ENCODE measurements around the gene TSKU. TPM values are rescaled to one million over a fixed set of nuclear protein-coding genes. Genes with fewer than 3 reads are reported as not detected.
"Not testable (repeated sequence)": the region's sequence is repeated elsewhere in the genome, so short reads cannot be mapped to it uniquely, and the experiment has no call there.

Gene TSKU
- total RNA-seq, 2 experiments from 2014 or later, result 1.5 to 1.8 TPM

- 0 out of 2 replicates have a peak, but pooled peaks cover 7% of the 10 kb centered on the region for H3K9me3 ChIP-seq (ENCODE audit: low read length)
- DNase-seq (ENCODE audit: low spot score), result no peak
- no peaks in the 10 kb centered on the region for H4K20me1 ChIP-seq (ENCODE audit: insufficient read depth, low read length)
- BruUV-seq (replicated peaks), result no TSS peak
- H3K4me1 ChIP-seq (ENCODE audit: insufficient read depth, low read length, poor library complexity, severe bottlenecking), result peaks cover 6% of the 10 kb centered on the region
- no peak overlapping the region for H3K4me2 ChIP-seq (ENCODE audit: low read length)
- no peak overlapping the region for H3K4me3 ChIP-seq (ENCODE audit: low read depth, low read length, poor library complexity, severe bottlenecking)
- ChIA-PET CTCF (ENCODE audit: unreplicated experiment) (no interaction called here), POLR2A (no interaction called here)
- H3K27ac ChIP-seq (ENCODE audit: low read depth, low read length, poor library complexity, severe bottlenecking), result no peak overlapping the region
- no peaks in the 10 kb centered on the region for H3K36me3 ChIP-seq (ENCODE audit: insufficient read depth, low read length)
- intact Hi-C loops (cut with micrococcal nuclease; ENCODE audit: unreplicated experiment), result no loop called here
- no peak overlapping the region for H2AFZ ChIP-seq (ENCODE audit: low read length)
- no peaks in the 10 kb centered on the region for H3K9me2 ChIP-seq (ENCODE audit: insufficient read depth, low read length)
- TF ChIP-seq EZH2phosphoT487 (IDR thresholded peaks at IDR 0.05; ENCODE audit: borderline replicate concordance, low read depth, low read length) (no peak), CTCF (conservative IDR thresholded peaks at IDR 0.05; ENCODE audit: low read length) (no peak)
- H3K79me2 ChIP-seq (ENCODE audit: insufficient read depth, low read depth, low read length), result no peaks in the 10 kb centered on the region
These were observed 42.0 kb downstream of the TSKU start for GRCh38 chr11:76824980-76825725.

GRCh38 chr11:76825726-76826396, 42.7 kb downstream of the TSKU start:
- POLR2A ChIA-PET, result interaction anchor here (0.6 to 0.7 kb wide), 2 partner anchors 29 to 63 kb away, joined by 3 read pairs; no protein-coding TSS in a partner anchor
- H3K27ac ChIP-seq (ENCODE audit: low read depth, low read length, poor library complexity, severe bottlenecking), result no peak overlapping the region
- H3K4me2 ChIP-seq (ENCODE audit: low read length), result no peak overlapping the region
- DNase-seq (ENCODE audit: low spot score), result no peak
- peaks cover 6% of the 10 kb centered on the region for H3K4me1 ChIP-seq (ENCODE audit: insufficient read depth, low read length, poor library complexity, severe bottlenecking)
- no peaks in the 10 kb centered on the region for H3K79me2 ChIP-seq (ENCODE audit: insufficient read depth, low read depth, low read length)
- H3K9me2 ChIP-seq (ENCODE audit: insufficient read depth, low read length), result no peaks in the 10 kb centered on the region
- H3K36me3 ChIP-seq (ENCODE audit: insufficient read depth, low read length), result no peaks in the 10 kb centered on the region
- H3K4me3 ChIP-seq (ENCODE audit: low read depth, low read length, poor library complexity, severe bottlenecking), result no peak overlapping the region
- CTCF ChIA-PET (ENCODE audit: unreplicated experiment), result no interaction called here
- H4K20me1 ChIP-seq (ENCODE audit: insufficient read depth, low read length), result no peaks in the 10 kb centered on the region
- TF ChIP-seq CTCF (conservative IDR thresholded peaks at IDR 0.05; ENCODE audit: low read length) (no peak), EZH2phosphoT487 (IDR thresholded peaks at IDR 0.05; ENCODE audit: borderline replicate concordance, low read depth, low read length) (no peak)
- intact Hi-C loops (cut with micrococcal nuclease; ENCODE audit: unreplicated experiment), result no loop called here
- 0 out of 2 replicates have a peak, but pooled peaks cover 7% of the 10 kb centered on the region for H3K9me3 ChIP-seq (ENCODE audit: low read length)
- no TSS peak for BruUV-seq (replicated peaks)
- H2AFZ ChIP-seq (ENCODE audit: low read length), result no peak overlapping the region

- H4K20me1 ChIP-seq (ENCODE audit: insufficient read depth, low read length); BruUV-seq (replicated peaks); H3K27ac ChIP-seq (ENCODE audit: low read depth, low read length, poor library complexity, severe bottlenecking); H3K9me2 ChIP-seq (ENCODE audit: insufficient read depth, low read length); DNase-seq (ENCODE audit: low spot score); H3K79me2 ChIP-seq (ENCODE audit: insufficient read depth, low read depth, low read length); intact Hi-C loops (cut with micrococcal nuclease; ENCODE audit: unreplicated experiment); H2AFZ ChIP-seq (ENCODE audit: low read length); H3K4me1 ChIP-seq (ENCODE audit: insufficient read depth, low read length, poor library complexity, severe bottlenecking); CTCF ChIA-PET (ENCODE audit: unreplicated experiment); H3K36me3 ChIP-seq (ENCODE audit: insufficient read depth, low read length); H3K4me2 ChIP-seq (ENCODE audit: low read length); H3K9me3 ChIP-seq (ENCODE audit: low read length); H3K4me3 ChIP-seq (ENCODE audit: low read depth, low read length, poor library complexity, severe bottlenecking): not testable (repeated sequence)
- POLR2A ChIA-PET, result interaction anchor here (0.6 to 0.7 kb wide), 2 partner anchors 28 to 62 kb away, joined by 3 read pairs; no protein-coding TSS in a partner anchor
These were observed 43.4 kb downstream of the TSKU start for GRCh38 chr11:76826508-76826907.

- POLR2A ChIA-PET; BruUV-seq (replicated peaks): not testable (repeated sequence)
These were observed 43.8 kb downstream of the TSKU start for GRCh38 chr11:76827005-76827404.

More at GRCh38 chr11:76827005-76827404, 43.8 kb downstream of the TSKU start:
- H3K4me1 ChIP-seq (ENCODE audit: insufficient read depth, low read length, poor library complexity, severe bottlenecking); H3K9me2 ChIP-seq (ENCODE audit: insufficient read depth, low read length); H3K27ac ChIP-seq (ENCODE audit: low read depth, low read length, poor library complexity, severe bottlenecking); CTCF ChIA-PET (ENCODE audit: unreplicated experiment); H3K4me3 ChIP-seq (ENCODE audit: low read depth, low read length, poor library complexity, severe bottlenecking); DNase-seq (ENCODE audit: low spot score); H2AFZ ChIP-seq (ENCODE audit: low read length); H3K9me3 ChIP-seq (ENCODE audit: low read length); H4K20me1 ChIP-seq (ENCODE audit: insufficient read depth, low read length); H3K4me2 ChIP-seq (ENCODE audit: low read length); H3K36me3 ChIP-seq (ENCODE audit: insufficient read depth, low read length); intact Hi-C loops (cut with micrococcal nuclease; ENCODE audit: unreplicated experiment); H3K79me2 ChIP-seq (ENCODE audit: insufficient read depth, low read depth, low read length): not testable (repeated sequence)

Measured in OCI-LY7 (cell line).